ENCODE results near the gene DLG2.
"Not testable (repeated sequence)": the region's sequence is repeated elsewhere in the genome, so short reads cannot be mapped to it uniquely, and the experiment has no call there.

Gene DLG2

DNA sequence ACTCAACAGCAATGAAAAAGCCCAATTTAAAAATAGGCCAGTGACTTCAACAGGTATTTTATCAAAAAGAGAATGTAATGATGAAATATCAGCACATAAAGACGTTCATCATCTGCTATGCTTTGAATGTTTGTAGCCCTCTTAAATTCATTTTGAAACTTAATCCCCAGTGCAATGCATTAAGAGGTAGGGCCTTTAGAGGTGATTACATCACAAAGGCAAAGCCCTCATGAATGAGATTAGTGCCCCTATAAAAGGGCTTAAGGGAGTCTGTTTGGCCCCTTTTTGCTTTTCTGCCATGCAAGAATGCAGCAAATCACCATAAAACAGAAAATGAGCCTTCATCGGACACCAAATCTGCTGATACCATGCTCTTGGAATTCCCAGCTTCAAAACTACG lies 637.0 kb downstream of the DLG2 start:
- no peak for DNase-seq (ENCODE audit: low spot score)

DNA sequence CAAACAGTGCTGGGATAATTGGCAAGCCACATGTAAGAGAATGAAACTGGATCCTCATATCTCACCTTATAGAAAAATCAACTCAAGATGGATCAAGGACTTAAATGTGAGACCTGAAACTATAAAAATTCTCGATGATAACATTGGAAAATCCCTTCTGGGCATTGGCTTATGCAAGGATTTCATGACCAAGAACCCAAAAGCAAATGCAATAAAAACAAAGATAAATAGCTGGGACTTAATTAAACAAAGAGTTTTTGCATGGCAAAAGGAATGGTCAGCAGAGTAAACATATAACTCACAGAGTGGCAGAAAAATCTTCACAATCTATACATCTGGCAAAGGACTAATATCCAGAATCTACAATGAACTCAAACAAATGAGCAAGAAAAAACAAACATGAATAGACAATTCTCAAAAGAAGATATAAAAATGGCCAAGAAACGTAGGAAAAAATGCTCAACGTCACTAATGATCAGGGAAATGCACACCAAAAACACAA lies 639.4 kb downstream of the DLG2 start:
- DNase-seq (ENCODE audit: low spot score), result not testable (repeated sequence)

DNA sequence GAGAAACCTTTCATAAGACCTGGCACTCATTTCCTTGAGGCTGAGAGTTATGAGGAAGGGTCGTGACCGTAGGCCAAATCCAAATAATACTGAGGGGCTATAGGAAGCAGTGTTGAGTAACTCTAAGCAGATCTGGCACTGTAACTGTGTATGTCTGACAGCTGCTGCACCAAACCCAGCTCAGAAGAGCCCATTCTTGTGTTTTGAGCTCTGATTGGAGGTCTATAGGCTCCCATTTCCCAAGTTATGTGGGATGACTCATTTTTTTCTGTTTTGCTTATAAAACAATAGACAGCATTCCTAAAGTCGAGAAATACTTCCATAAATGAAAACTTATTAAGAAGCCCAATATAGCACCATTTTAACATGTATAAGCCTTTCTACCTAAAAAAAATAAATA lies 645.8 kb downstream of the DLG2 start:
- DNase-seq (ENCODE audit: low spot score), result no peak

DNA sequence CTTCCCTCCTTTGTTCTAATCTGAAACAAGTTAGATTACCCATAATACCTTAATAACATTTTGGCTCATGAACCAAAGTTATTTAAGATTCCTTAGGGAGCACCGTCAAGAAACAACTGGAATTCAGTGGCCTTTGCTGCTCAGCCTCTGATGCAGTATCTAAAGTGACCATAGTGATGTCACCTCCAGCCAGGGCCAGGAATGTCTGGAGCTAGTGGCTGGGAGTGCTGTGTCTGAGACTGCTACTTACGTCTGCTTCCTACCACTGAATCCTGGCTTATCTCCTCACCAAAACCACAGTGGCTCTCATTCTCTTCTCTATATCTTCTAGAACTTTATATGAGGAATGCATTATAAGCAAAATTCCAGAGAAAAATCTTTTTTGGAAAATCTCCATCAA lies 658.0 kb downstream of the DLG2 start:
- DNase-seq (ENCODE audit: low spot score), result no peak

DNA sequence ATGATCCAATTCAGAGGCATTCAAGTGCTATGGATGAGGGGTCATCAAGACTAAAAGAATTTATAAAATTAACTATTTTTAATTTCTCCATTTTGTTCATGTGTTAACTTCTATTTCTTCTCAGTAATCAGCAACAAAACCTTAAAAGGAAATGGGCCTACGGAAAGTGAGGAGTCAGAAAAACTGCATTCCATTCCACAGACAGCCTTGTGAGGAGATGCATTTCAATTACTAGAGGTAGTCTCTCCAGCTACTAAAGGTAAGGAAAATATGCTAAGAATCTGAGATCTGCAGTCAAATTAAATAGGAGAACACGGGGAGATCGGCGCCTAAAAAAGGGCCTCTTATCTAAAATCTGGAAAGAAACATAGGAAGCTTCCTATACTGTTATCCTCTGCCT lies 661.7 kb downstream of the DLG2 start:
- peak; percentile 22 for DNase-seq (ENCODE audit: low spot score)

DNA sequence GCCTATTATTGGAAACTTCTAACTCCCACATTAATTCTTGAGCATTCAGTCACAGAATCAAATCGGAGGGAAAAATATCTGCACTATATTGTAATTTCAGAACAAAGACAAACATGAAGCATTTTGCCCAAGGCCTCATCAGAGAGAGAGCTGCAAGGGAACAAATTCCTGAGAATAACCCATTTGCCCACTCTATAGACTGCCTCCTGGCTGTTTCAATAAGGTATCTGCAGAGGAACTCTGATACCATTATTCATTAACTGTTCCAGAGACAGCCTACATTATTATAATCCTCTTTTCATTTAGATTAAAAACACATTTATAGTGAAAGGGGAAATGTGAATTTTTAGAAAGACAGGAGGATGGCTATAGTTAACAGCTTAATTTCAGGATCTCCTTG lies 663.9 kb downstream of the DLG2 start:
- DNase-seq (ENCODE audit: low spot score), result no peak

DNA sequence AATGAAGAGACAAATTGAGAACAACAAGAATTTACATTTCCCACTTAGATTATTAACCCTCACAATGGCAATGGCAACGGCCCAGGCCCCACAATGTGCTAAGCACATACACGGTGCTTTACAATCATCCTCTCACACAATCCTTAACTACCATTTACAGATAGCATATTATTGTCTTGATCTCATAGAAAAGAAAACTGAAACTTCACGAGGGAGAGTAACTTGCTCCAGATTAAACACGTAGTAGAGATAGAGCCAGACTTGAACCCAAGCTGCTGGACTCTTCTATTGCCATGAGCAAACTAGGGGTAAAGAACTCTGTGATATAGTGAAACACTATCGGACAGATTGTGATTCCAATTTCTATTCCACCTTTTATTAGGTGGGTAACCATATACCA lies 665.1 kb downstream of the DLG2 start:
- no peak for DNase-seq (ENCODE audit: low spot score)

DNA sequence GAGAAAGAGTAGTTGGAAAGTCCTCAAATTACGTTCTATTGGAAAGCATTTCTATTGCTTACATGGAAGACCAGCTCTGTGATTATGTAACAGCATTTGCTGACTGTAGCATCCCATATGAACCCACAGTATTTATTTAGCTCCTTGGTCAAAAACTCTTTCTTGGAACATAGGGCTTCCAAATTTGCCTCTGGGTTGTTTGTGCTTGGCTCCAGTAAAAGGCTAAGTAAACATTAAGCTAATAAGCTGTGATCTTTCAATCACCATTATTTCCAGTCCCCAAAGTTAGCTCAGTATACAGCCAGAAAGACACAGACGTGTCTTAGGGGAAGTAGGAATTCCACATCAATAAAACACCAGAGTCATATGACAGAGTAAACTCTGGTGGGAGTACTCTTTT lies 668.8 kb downstream of the DLG2 start:
- no peak for DNase-seq (ENCODE audit: low spot score)

DNA sequence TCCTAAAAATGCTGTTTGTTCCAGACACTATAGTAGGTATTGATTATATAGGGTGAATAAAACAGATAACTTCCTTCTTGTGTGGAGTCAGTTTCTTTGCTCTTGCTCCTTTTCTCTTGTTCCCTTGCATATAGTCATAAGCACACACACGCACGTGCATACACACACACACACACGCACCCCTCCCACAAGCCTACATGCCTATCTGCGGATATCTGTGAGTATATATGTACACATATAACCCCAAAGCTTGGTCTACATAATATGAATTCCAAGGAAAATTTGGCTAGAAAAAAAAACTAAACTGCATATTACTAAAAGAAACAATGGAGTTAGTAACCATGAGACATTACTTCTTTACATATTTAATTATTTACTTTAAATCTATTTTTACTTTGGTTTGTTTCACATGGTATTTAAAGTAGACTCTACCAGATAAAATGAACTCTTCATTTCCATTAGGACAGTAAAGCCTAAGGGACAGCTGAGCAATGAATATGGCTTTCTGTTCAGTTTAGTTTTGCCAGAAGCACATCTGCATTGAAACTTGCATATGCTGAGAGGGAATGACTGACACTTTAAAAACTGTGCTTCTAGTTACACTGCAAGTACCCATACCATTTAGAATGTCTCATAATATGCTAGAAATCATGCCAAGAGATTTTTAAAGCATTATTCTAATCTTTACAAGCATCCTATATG lies 676.4 kb downstream of the DLG2 start:
- DNase-seq (ENCODE audit: low spot score), result no peak

DNA sequence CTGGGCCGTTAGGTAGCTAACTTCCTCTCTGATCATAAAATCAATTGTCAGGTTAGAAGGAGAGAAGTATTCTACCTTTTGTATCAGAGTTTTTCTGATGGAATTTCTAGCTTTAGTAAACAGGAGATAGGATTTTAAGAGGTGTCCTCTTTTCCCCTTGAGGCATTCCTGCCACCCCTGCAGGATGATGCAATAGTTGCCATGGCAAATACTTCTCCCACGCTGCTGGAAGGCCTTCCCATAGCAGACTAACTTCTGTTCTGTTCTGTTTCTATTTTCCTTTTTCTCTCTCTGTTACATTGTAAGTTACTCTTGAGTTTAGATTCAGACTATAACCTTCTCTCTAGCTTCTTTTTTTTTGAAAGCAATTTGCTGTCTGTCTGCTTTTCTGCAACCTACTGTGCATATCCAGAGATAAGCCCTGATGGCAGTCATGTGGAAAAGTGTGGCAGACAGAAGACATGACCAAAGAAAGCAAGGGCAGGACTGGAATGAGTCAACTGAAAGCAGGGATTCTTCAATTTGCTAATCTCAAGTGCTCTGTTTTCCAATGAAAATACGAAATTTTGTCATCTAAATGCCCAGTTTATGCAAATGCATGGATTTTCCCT lies 679.1 kb downstream of the DLG2 start:
- no peak for DNase-seq (ENCODE audit: low spot score)

DNA sequence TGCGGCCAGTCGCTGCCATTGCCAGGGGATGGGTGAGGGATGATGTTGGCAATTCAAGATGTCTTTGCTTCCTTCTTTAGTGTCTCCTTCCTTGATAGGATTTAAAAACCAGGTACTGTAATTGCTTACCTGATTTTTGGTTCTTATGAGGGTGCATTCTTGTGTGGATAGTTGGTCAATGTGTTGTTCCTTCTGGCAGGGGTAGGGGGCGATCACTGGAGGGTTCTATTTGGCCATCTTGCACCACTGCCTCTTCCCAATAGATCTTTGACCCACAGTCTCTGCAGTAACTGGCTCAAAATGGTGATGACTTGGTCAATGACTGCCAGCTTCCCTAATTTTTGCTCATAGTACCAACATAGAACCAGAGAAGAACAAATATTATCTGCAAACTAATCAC lies 680.1 kb downstream of the DLG2 start:
- no peak for DNase-seq (ENCODE audit: low spot score)

DNA sequence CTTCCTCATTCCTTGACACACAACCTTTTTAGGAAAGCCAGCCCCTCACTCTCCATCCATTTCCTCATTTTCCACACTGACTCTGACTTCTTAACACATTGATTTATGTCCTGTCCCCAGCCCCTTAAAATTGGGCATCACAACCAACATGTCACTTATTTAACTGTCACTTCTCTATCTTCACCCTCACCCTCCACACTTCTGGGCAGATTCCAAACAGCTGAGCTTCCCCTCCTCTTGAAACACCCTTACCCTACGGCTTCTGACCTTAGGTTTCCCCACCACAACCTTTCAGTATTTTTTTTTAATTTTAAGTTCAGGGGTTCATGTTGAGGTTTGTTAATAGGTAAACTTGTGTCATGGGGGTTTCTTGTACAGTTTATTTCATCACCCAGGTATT lies 696.3 kb downstream of the DLG2 start:
- no peak for DNase-seq (ENCODE audit: low spot score)

DNA sequence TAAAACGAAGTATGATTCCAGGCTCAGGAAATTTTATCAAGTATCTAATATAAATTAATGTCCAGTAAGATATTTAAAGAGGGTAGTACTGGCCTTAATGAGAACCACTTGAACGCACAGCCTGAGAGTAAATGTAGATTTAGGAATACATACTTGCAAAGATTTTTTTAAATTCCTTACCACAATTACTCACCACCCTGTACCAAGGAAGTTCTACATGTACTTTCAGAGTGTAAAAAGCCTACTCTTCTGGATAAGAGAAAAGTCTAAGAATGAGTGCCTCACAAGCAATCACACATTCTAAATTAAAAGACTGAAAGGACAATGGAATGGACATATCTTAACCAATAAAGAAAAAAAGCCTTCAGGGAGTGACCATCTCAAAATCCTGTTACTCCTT lies 697.4 kb downstream of the DLG2 start:
- no peak for DNase-seq (ENCODE audit: low spot score)

DNA sequence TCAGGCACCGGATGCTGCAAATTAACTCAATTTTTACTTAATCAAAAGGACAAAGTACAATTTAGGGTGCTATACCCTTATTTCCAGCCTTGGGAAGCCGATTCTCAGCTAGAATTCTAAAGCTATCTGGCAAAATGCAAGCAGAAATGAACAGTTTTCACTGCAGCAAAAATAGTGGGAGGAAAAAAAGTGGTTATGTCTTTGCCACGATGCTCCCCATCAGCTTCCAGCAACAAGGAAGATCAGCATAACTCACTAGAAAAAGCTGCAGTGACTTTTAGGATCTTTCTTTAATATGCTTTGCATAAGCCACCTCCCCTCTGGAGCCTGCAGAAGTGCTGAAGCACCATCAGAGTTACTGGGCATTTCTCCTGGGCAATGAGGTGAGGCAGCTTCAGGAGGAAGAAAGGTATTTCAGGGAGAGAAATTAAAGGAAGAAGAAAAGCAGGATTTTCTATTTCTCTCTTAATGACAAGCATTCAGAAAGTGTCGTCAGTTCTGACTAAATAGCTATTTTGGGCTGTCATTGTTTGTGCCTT lies 702.9 kb downstream of the DLG2 start:
- no peak for DNase-seq (ENCODE audit: low spot score)

DNA sequence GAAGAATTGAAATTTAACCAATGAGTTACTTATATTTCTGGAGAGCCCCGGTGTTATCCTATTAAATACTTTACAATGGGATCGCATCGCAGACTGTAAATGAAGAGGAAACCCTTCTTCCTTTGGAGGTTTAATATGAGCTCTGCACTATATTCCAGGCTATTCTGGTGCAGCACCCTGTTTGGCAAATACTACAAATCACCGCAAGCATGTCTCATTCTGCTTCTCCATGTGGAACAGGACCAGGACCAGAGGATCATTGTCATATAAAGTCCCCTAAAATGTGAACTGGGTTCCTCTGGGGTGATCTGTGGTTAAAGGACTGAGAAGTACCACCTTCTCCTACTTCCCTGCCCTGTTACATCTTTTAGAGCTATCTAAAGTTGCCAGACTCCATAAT lies 703.7 kb downstream of the DLG2 start:
- DNase-seq (ENCODE audit: low spot score), result no peak

DNA sequence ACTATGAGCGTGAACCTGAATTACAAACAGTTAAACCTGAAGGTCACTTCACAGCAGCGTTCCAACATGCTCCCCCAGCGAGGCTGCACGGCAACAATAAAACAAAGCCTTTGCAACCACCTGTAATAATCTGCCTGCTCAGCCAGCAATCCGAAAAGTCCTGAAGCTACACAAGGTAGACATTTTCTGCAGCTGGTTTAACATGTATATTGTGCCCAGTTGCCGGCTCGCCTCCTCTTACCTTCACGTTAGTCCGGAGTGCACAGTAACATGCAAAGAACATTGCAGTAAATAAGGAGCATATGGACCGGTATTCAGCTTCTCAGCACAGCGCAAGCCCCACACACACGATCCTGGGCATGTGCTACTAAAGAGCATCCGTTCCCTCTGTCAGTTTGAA lies 704.3 kb downstream of the DLG2 start:
- no peak for DNase-seq (ENCODE audit: low spot score)

DNA sequence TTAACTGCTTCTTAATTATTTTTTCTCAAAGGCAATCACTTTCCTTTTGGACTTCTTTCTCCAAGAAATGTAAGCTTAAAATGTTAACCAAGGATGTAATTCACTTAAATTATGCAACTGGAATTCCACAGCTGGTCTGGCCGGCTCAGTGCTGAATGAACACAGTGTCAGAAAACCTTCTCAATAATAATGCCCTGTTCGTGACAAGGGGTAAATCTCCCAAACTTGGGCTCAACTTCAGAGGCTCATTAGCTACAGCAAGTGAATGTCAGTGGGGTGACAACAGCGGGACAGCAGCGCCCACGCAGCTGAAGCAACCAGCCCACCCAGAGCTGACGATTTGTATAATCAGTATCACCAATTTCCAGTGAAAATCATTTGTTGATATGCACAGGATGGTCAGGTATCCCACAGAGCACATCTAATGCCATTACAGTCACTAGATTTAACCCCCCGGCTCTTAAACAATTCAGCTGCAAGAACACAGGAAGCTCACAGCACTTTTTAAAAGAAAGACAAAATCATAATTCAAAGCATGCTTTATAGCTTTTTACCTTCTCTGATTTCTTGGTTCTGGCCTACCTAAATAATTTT lies 704.8 kb downstream of the DLG2 start:
- no peak for DNase-seq (ENCODE audit: low spot score)

DNA sequence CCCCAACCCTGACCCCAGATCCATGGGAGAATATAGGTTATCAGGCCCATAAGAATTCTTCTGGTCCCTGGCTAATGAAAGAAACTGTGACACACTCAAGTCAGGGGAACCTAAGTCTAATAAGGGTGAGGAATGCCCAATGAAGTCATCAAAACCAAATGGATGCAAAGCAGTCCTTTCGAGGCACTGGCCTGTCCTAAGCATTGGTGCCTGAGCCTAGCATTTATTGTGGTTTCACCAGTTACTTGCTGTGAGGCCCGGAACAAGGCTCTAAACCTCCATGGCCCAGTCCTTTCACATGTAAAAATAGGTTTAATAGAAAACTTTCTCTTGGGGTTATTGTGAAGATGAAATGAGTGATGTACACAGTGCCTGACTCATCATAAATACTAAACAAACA lies 712.6 kb downstream of the DLG2 start:
- DNase-seq (ENCODE audit: low spot score), result peak; percentile 18

DNA sequence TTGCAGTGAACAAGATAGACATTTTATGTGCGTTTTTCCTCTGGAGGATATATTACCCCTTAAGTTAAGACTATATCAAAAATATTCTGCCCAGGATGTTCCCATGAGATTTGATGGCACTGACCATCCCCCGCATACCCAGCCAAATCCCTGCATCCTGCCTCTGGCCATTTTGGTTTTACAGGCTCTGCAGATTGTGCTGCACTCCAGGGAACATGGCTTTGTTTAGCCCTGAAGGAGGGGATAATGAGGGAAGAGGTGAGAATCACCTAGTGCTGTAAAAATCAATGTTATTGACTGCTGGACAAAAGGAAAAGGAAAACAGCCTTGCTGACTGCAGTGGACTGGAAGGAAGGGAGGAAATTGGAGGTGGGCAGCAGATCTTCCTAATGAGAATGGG lies 717.4 kb downstream of the DLG2 start:
- no peak for DNase-seq (ENCODE audit: low spot score)

DNA sequence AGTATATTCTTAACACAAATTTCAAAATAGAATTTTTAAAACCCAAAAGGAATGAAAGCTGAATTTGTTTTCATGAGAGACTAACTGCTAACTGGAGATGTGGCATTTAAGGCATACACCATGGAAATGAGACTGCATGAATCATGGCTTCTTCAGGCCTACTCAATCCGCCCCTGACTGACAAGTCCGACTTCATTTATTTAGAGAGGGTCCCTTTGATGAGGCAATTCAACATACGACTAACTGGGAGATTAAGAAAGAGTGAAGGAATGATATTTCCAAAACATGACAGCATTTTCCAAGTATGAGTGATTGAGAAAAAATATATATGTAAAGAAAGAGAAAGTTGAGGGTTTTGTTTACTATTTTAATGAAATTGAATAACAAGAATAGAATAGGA lies 720.1 kb downstream of the DLG2 start:
- DNase-seq (ENCODE audit: low spot score), result no peak

DNA sequence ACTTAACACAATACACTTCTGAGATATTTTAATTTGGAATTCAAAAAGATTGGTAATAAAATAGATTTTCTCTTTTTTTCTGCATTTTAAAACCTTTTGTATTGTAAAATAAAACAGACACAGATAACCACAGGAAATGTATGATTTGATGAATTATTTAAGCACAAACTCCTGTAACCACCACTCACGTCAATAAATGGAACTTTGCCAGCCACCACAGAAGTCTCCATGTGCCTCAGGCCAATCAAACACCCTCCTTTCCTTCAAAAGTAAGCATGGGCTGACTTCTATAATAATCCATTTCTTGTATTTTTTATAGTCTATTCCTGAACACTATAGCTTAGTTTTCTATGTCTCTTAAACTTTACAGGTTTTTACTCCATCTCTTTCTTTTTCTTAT lies 721.7 kb downstream of the DLG2 start:
- DNase-seq (ENCODE audit: low spot score), result no peak

DNA sequence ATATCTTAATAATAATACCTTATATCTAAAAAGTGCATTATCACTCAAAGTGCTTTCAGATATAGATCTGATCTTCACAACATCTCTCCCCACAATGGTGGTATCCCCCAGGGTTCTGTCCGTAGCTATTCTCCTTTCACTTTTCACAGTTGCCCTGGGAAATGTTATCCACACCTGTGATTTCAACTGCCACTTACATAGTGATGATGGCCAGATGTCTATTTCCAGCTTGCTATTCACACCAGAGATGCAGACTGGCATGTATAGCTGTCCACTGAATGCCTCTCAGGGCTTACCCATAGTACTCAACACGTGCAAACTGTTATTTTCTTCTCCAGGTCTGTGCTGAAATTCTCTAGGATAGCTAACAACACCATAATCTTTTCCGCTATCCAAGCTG lies 724.7 kb downstream of the DLG2 start:
- no peak for DNase-seq (ENCODE audit: low spot score)

DNA sequence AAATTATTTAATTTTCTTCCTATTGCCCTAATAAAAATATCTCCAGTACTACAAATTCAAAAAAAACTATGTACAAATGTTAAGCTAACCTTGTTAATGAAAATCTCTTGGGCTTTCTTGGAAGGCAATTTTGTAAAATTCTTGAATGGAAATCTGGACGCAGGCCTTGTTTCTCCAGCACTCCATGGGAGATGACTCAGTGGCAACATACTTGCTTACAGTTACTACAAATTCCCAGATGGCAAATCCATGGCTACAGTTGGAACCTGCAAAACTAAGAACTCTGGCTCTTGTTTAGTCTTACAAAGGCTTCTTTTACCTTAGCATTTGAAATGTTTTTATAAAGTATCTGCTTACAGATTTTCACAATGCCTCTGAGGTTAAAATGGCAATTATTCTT lies 725.2 kb downstream of the DLG2 start:
- no peak for DNase-seq (ENCODE audit: low spot score)
